ENCODE results near the gene LDAH.

LDAH gene

GRCh38 chr2:20645761-20646160 is 177.1 kb downstream of the LDAH start:
- Histone ChIP-seq H3K27ac (ENCODE audit: low read depth, low read length) (no peak overlapping the region), H3K4me1 (ENCODE audit: insufficient read depth, low read length) (peaks cover 51% of the 10 kb centered on the region), H3K36me3 (ENCODE audit: insufficient read depth, low read length) (peaks cover 53% of the 10 kb centered on the region), H3K4me3 (ENCODE audit: low read depth in 1 of 2, low read length in 2 of 2) (no peak overlapping the region), H3K9me3 (ENCODE audit: low read length) (no peaks in the 10 kb centered on the region), H3K9ac (ENCODE audit: low read length) (no peak overlapping the region), H3K27me3 (ENCODE audit: control insufficient read depth in 1 of 2, insufficient read depth in 2 of 2, low read length in 2 of 2) (no peaks in the 10 kb centered on the region)

DNA sequence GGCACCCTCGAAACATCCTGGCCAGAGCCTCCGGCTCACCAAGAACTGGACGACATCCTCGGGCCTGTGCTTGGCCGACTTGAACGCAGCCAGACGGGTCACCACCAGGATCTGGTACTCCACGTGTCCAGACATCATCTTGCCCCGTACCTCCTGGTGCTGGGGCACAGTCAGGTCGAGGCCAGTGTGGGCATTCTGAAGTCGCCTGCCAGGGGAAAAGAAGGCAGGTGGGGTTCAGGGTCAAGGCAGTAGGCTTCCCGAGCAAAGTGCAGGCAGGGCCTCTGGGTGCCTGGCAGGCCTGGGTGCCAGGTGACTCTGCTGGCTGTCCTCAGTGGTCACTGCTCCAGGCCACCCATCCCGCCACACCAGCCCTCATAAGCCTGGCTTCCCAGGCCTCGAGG is 177.6 kb downstream of the LDAH start:
- no peak overlapping the region for H3K27ac ChIP-seq (ENCODE audit: low read depth, low read length)
- peaks cover 57% of the 10 kb centered on the region for H3K36me3 ChIP-seq (ENCODE audit: insufficient read depth, low read length)
- no peaks in the 10 kb centered on the region for H3K27me3 ChIP-seq (ENCODE audit: control insufficient read depth in 1 of 2, insufficient read depth in 2 of 2, low read length in 2 of 2)
- H3K9me3 ChIP-seq (ENCODE audit: low read length) = no peaks in the 10 kb centered on the region
- H3K4me1 ChIP-seq (ENCODE audit: insufficient read depth, low read length) = peaks cover 56% of the 10 kb centered on the region
- H3K4me3 ChIP-seq (ENCODE audit: low read depth in 1 of 2, low read length in 2 of 2) = no peak overlapping the region
- no peak overlapping the region for H3K9ac ChIP-seq (ENCODE audit: low read length)

- H3K27me3 ChIP-seq (ENCODE audit: control insufficient read depth in 1 of 2, insufficient read depth in 2 of 2, low read length in 2 of 2) = no peaks in the 10 kb centered on the region
- peaks cover 72% of the 10 kb centered on the region for H3K36me3 ChIP-seq (ENCODE audit: insufficient read depth, low read length)
- no peak overlapping the region for H3K27ac ChIP-seq (ENCODE audit: low read depth, low read length)
- no peak overlapping the region for H3K9ac ChIP-seq (ENCODE audit: low read length)
- H3K4me3 ChIP-seq (ENCODE audit: low read depth in 1 of 2, low read length in 2 of 2) = no peak overlapping the region
- H3K9me3 ChIP-seq (ENCODE audit: low read length) = no peaks in the 10 kb centered on the region
- H3K4me1 ChIP-seq (ENCODE audit: insufficient read depth, low read length) = peaks cover 54% of the 10 kb centered on the region
Observed at GRCh38 chr2:20643826-20644225, 179.1 kb downstream of the LDAH start.

DNA sequence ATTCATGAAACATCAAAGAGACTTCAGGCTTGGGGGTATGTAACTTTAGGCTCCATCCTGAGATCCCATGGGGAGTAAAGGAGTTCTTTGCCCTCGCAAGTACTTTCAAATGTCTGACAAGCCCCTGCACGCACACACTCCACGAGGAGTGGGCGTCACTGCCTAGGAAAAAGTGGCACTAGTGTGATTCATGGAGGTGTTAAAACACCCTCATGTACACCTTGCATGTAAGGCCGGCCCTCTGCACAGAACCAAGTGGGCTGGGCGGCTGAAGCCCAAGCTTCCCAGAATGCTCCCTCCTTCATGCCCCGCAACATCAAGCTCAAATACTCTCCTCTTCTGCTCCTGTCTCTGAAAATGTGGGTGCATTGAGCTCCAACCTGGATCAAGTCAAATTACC is 179.8 kb downstream of the LDAH start:
- Histone ChIP-seq H3K27me3 (ENCODE audit: control insufficient read depth in 1 of 2, insufficient read depth in 2 of 2, low read length in 2 of 2) (no peaks in the 10 kb centered on the region), H3K4me1 (ENCODE audit: insufficient read depth, low read length) (peaks cover 54% of the 10 kb centered on the region), H3K9me3 (ENCODE audit: low read length) (no peaks in the 10 kb centered on the region), H3K4me3 (ENCODE audit: low read depth in 1 of 2, low read length in 2 of 2) (no peak overlapping the region), H3K9ac (ENCODE audit: low read length) (no peak overlapping the region), H3K27ac (ENCODE audit: low read depth, low read length) (no peak overlapping the region), H3K36me3 (ENCODE audit: insufficient read depth, low read length) (peaks cover 77% of the 10 kb centered on the region)

- Histone ChIP-seq H3K27me3 (ENCODE audit: control insufficient read depth in 1 of 2, insufficient read depth in 2 of 2, low read length in 2 of 2) (no peaks in the 10 kb centered on the region), H3K4me1 (ENCODE audit: insufficient read depth, low read length) (peaks cover 56% of the 10 kb centered on the region), H3K27ac (ENCODE audit: low read depth, low read length) (peak overlapping the region; percentile 86), H3K36me3 (ENCODE audit: insufficient read depth, low read length) (peaks cover 83% of the 10 kb centered on the region), H3K9me3 (ENCODE audit: low read length) (no peaks in the 10 kb centered on the region), H3K9ac (ENCODE audit: low read length) (peak overlapping the region; percentile 32), H3K4me3 (ENCODE audit: low read depth in 1 of 2, low read length in 2 of 2) (peak overlapping the region in 1 of 2 donors; percentile 15)
Observed at GRCh38 chr2:20642055-20642971, 180.6 kb downstream of the LDAH start.

- H3K9me3 ChIP-seq (ENCODE audit: low read length) = no peaks in the 10 kb centered on the region
- H3K27me3 ChIP-seq (ENCODE audit: control insufficient read depth in 1 of 2, insufficient read depth in 2 of 2, low read length in 2 of 2) = no peaks in the 10 kb centered on the region
- H3K4me3 ChIP-seq (ENCODE audit: low read depth in 1 of 2, low read length in 2 of 2) = peak overlapping the region in 1 of 2 donors; percentile 15
- H3K27ac ChIP-seq (ENCODE audit: low read depth, low read length) = peak overlapping the region; percentile 86
- peaks cover 78% of the 10 kb centered on the region for H3K36me3 ChIP-seq (ENCODE audit: insufficient read depth, low read length)
- H3K4me1 ChIP-seq (ENCODE audit: insufficient read depth, low read length) = peaks cover 60% of the 10 kb centered on the region
- H3K9ac ChIP-seq (ENCODE audit: low read length) = peak overlapping the region; percentile 32
Observed at GRCh38 chr2:20641123-20641985, 181.5 kb downstream of the LDAH start.

- H3K36me3 ChIP-seq (ENCODE audit: insufficient read depth, low read length) = peaks cover 77% of the 10 kb centered on the region
- peak overlapping the region; percentile 86 for H3K27ac ChIP-seq (ENCODE audit: low read depth, low read length)
- no peaks in the 10 kb centered on the region for H3K9me3 ChIP-seq (ENCODE audit: low read length)
- no peak overlapping the region for H3K4me3 ChIP-seq (ENCODE audit: low read depth in 1 of 2, low read length in 2 of 2)
- no peaks in the 10 kb centered on the region for H3K27me3 ChIP-seq (ENCODE audit: control insufficient read depth in 1 of 2, insufficient read depth in 2 of 2, low read length in 2 of 2)
- peaks cover 67% of the 10 kb centered on the region for H3K4me1 ChIP-seq (ENCODE audit: insufficient read depth, low read length)
- H3K9ac ChIP-seq (ENCODE audit: low read length) = peak overlapping the region; percentile 56
Observed at GRCh38 chr2:20640411-20641122, 182.3 kb downstream of the LDAH start.

DNA sequence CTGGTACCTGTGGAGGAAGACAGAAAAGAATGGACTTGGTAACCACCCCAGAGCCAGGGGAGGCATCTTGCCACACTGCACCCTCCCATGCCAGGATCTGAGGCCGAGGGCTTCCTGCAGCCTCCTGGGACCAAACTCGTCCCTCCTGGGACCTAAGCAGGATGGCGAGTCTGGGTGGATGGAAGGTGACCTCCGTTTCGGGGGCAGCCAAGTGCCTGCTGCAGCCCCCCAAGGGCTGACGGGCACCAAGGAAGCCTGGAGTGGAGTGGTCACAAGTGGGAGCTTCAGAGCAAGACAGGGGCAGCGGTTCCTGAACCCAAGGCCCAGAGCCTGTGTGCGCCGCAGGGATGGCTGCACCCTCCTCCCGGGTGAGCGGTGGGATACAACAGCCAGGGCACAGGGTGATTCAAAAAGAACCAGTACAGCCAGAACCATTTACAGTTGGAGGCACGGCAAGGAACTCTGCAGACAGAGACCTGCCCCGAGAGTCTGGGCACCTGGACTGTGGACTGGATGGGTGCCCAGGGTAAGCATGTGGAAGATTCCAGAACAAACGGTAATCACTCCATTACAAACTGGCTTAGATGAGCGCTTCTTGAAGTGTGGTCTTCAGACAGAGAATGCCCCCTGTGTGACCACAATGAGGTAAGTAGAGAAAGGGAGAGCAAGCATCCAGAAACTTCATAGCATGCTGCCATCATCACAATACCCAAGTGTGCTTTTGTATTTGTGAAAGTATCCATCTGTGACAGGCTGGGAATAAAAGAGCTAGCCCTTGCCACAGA is 184.1 kb downstream of the LDAH start:
- no peaks in the 10 kb centered on the region for H3K9me3 ChIP-seq (ENCODE audit: low read length)
- H3K4me3 ChIP-seq (ENCODE audit: low read depth in 1 of 2, low read length in 2 of 2) = no peak overlapping the region
- H3K27ac ChIP-seq (ENCODE audit: low read depth, low read length) = peak overlapping the region; percentile 93
- no peaks in the 10 kb centered on the region for H3K27me3 ChIP-seq (ENCODE audit: control insufficient read depth in 1 of 2, insufficient read depth in 2 of 2, low read length in 2 of 2)
- peaks cover 60% of the 10 kb centered on the region for H3K36me3 ChIP-seq (ENCODE audit: insufficient read depth, low read length)
- H3K4me1 ChIP-seq (ENCODE audit: insufficient read depth, low read length) = peaks cover 85% of the 10 kb centered on the region
- H3K9ac ChIP-seq (ENCODE audit: low read length) = peak overlapping the region; percentile 44

- Histone ChIP-seq H3K27ac (ENCODE audit: low read depth, low read length) (peak overlapping the region; percentile 93), H3K27me3 (ENCODE audit: control insufficient read depth in 1 of 2, insufficient read depth in 2 of 2, low read length in 2 of 2) (no peaks in the 10 kb centered on the region)
Observed at GRCh38 chr2:20638014-20638413, 184.9 kb downstream of the LDAH start.

GRCh38 chr2:20637147-20637546 is 185.8 kb downstream of the LDAH start:
- Histone ChIP-seq H3K4me3 (ENCODE audit: low read depth in 1 of 2, low read length in 2 of 2) (no peak overlapping the region), H3K9me3 (ENCODE audit: low read length) (no peaks in the 10 kb centered on the region), H3K27ac (ENCODE audit: low read depth, low read length) (peak overlapping the region; percentile 93), H3K9ac (ENCODE audit: low read length) (peak overlapping the region; percentile 44), H3K36me3 (ENCODE audit: insufficient read depth, low read length) (peaks cover 52% of the 10 kb centered on the region), H3K4me1 (ENCODE audit: insufficient read depth, low read length) (peaks cover 91% of the 10 kb centered on the region), H3K27me3 (ENCODE audit: control insufficient read depth in 1 of 2, insufficient read depth in 2 of 2, low read length in 2 of 2) (no peaks in the 10 kb centered on the region)

More at GRCh38 chr2:20638014-20638413, 184.9 kb downstream of the LDAH start:
- Histone ChIP-seq H3K9ac (ENCODE audit: low read length) (peak overlapping the region; percentile 44), H3K36me3 (ENCODE audit: insufficient read depth, low read length) (peaks cover 51% of the 10 kb centered on the region), H3K4me1 (ENCODE audit: insufficient read depth, low read length) (peaks cover 93% of the 10 kb centered on the region), H3K9me3 (ENCODE audit: low read length) (no peaks in the 10 kb centered on the region), H3K4me3 (ENCODE audit: low read depth in 1 of 2, low read length in 2 of 2) (no peak overlapping the region)
